ENCODE results near the gene GPR137.
"Not testable (repeated sequence)": the region's sequence is repeated elsewhere in the genome, so short reads cannot be mapped to it uniquely, and the experiment has no call there.

The GPR137 gene

GRCh38 chr11:64321026-64321425 is 35.4 kb downstream of the GPR137 start:
- no peak for DNase-seq
- no peak for ATAC-seq

GRCh38 chr11:64321533-64321932 is 35.9 kb downstream of the GPR137 start:
- DNase-seq: no peak
- no peak for ATAC-seq

- no peak for ATAC-seq
- no peak for DNase-seq
Measured at GRCh38 chr11:64322925-64323260, 37.2 kb downstream of the GPR137 start.

- no peak for DNase-seq
- ATAC-seq: no peak
Measured at GRCh38 chr11:64323373-64323772, 37.7 kb downstream of the GPR137 start.

- not testable (repeated sequence) for DNase-seq, ATAC-seq
Measured at GRCh38 chr11:64323984-64324383, 38.3 kb downstream of the GPR137 start.

GRCh38 chr11:64324692-64325469 is 39.2 kb downstream of the GPR137 start:
- DNase-seq: no peak
- ATAC-seq: no peak

- DNase-seq: no peak
- ATAC-seq: no peak
Measured at GRCh38 chr11:64327375-64327774, 41.7 kb downstream of the GPR137 start.

GRCh38 chr11:64327993-64328392 is 42.3 kb downstream of the GPR137 start:
- no peak for DNase-seq
- ATAC-seq: no peak

- no peak for DNase-seq
- ATAC-seq: no peak
Measured at GRCh38 chr11:64330888-64331287, 45.2 kb downstream of the GPR137 start.

- DNase-seq (peak; percentile 90), ATAC-seq (peak; percentile 82)
Measured at GRCh38 chr11:64331569-64332371, 46.1 kb downstream of the GPR137 start.

- ATAC-seq: no peak
- no peak for DNase-seq
Measured at GRCh38 chr11:64333556-64333955, 47.9 kb downstream of the GPR137 start.

GRCh38 chr11:64334764-64335735 is 49.4 kb downstream of the GPR137 start:
- DNase-seq: peak; percentile 62
- peak; percentile 80 for ATAC-seq

GRCh38 chr11:64337538-64338249 is 52.0 kb downstream of the GPR137 start:
- no peak for ATAC-seq
- DNase-seq: no peak

GRCh38 chr11:64338716-64339115 is 53.1 kb downstream of the GPR137 start:
- no peak for DNase-seq
- no peak for ATAC-seq

All from stimulated activated naive CD8-positive, alpha-beta T cell treated with anti-CD3 and anti-CD28 coated beads, Interleukin-15, Interleukin-2, amounts not matched to agents 100 U/mL and 50 U/mL, for 24 hours (primary cell).